Endometrial microvascular endothelial cells (primary cell): ENCODE data around the gene MAGEB17. TPM values are rescaled to one million over a fixed set of nuclear protein-coding genes. Genes with fewer than 3 reads are reported as not detected.
"Not testable (repeated sequence)": the region's sequence is repeated elsewhere in the genome, so short reads cannot be mapped to it uniquely, and the experiment has no call there.

Experiments used
- in situ Hi-C: cut with HindIII; loops from 2 replicates; pipeline ENCODE4 v1.10.0; 2017; ENCODE audit warnings: low sequenced_read_pairs, low pct_unique_long_range_greater_than_20kb; ENCODE audit errors: inconsistent ontology term
- total RNA-seq: library from RNA; depleted of rRNA; stranded (reverse); fragments of >200 nt; gene quantifications from one replicate; pipeline ENCODE4 v1.2.3, GENCODE V29; 2015; ENCODE audit errors: inconsistent ontology term

Gene MAGEB17
- total RNA-seq, 1 donor from 2014 or later: not detected

DNA sequence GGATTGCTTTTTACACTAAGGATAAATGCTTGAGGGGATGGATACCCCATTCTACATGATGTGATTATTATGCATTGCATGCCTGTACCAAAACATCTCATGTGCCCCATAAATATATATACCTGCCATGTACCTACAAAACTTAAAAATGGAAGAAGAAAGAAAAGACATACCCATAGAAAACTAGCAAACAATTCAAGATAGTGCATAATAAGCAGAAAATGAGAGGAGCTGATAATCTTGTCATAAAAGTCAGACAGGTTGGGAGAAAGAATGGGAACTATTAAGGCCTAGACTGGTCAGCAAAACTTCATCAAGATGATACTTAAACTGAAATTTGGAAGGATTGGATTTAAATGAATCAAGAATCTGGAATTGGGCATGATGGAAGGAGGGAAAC is 21.6 kb upstream of the MAGEB17 start:
- in situ Hi-C loops: no loop called here

DNA sequence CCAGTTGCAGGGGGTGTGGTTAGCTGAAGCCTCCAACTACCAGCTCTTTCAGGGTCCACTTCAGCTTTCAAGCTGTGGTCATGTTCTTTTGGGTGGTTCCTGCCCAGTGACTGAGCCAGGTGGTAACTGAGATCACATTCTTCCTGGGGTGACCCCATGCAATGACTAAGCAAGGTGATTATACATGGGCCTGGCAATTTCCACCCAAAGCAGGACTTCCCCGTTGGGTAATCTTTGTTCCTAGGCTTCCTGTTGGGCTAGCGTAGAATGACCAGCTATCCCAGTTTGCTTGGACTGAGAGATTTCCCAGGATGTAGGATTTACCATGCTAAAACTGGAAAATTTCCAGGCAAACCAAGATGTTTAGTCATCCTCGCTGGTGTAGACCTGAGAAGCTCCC is 18.4 kb upstream of the MAGEB17 start:
- in situ Hi-C loops: no loop called here

DNA sequence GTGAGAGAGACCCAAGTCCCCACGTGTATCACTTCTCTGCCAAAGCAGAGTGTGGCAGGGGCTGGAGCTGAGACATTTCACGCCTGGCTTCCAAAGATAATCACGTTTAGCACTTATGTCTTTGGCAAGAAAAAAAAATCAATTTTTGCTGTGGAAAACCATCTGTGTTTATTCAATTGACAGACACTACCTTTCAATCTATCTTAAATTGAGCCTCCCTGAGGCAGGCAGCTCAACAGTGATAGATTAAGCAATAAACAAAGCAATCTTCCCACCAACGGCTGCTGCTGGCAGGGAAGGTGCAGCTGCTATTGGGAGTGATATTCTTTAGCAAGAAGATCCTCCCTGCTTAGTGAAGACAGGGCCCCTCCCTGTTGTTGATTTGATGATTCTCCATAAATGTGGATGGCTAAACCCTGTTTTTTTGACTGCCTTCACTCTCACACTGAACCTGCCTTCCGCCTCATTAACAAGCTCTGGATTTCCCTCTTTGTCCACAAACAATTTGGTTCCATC is 11.6 kb upstream of the MAGEB17 start:
- in situ Hi-C loops: no loop called here

DNA sequence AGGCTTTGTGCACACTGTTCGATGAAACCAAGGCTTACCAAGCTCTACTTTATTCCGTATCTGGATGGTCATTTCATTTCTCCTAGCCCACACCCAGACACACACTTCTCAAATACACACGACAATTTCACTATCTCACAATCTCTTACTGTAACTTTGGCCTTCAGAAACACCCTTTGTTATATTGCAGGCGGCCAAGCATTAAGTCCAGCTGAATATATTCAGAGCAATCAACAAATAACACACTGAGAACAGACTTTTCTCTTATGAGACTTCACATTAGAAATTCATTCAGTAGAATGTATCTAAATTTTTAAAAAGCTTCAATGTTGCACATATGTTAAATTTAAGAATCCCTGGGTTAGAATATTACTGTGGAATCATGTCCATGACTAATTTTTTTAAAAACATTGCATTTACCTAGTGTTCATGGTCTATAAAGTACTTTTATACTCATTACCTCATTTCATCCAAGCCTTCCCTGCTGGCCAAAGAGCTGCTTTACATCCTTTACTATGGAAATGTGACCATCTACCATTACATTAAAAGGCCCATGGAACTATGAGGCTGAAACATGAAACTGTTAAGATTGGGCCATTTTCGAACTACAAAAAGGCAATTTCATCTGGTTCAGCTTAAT is 10.5 kb upstream of the MAGEB17 start:
- in situ Hi-C loops: no loop called here

DNA sequence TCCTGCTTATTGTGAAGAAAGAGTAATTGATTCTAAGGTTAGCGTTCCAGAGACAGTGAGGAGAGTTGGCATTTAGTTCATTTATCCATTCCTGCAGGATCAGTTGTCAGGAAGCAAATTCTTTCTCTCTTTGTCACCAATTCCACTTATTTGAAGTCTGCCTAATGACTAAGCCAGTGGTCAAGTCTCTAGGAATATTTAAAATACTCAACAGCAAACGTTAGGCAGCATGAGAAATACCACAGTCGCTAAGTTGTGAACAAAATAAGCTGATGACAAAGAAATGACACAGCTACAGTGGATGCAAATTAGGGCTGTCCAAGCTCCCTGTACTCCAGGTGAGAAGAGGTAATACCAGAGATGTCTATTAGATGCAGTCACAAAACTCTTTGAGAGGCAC is 6.6 kb upstream of the MAGEB17 start:
- in situ Hi-C loops: no loop called here

DNA sequence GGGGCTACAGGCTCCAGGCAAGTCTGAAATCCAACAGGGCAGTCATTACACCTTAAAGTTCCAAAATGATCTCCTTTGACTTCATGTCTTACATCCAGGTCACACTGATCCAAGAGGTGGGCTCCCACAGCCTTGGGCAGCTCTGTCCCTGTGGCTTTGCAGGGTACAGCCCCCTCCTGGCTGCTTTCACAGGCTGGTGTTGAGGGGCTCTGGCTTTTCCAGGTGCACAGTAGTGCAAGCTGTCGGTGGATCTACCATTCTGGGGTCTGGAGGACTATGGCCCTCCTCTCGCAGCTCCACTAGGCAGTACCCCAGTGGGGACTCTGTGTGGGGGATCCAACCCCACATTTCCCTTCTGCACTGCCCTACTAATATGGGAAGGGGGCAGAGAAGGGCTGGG is 6.1 kb upstream of the MAGEB17 start:
- in situ Hi-C loops: not testable (repeated sequence)

DNA sequence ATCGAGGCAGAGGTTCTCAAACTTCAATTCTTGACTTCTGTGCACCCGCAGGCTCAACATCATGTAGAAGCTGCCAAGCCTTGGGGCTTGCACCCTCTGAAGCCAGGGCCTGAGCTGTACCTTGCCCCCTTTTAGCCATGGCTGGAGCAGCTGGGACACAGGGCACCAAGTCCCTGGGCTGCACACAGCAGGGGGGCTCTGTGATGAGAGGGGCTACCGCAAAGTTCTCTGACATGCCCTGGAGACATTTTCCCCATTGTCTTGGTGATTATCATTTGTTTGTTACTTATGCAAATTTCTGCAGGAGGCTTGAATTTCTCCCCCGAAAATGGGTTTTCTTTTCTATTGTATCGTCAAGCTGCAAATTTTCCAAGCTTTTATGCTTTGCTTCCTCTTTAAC is 4.9 kb upstream of the MAGEB17 start:
- in situ Hi-C loops: no loop called here

DNA sequence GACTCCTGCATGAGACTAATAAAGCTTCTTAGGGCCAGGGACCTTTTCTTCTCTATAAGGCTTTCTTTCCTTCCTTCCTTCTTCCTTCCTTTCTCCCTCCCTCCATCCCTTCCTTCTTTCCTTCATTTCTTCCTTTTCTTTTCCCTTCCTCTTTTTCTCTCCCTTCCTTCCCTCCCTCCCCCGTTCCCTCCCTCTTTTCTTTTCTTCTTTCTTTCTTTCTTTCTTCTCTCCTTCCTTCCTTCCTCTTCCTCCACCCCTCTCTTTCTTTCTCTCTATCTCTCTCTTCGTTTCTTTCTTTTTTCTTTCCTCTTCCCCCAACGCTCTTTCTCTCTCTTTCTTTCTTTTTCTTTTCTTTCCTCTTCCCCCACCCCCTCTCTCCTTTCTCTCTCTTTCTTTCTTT is 2.5 kb upstream of the MAGEB17 start:
- in situ Hi-C loops: no loop called here

DNA sequence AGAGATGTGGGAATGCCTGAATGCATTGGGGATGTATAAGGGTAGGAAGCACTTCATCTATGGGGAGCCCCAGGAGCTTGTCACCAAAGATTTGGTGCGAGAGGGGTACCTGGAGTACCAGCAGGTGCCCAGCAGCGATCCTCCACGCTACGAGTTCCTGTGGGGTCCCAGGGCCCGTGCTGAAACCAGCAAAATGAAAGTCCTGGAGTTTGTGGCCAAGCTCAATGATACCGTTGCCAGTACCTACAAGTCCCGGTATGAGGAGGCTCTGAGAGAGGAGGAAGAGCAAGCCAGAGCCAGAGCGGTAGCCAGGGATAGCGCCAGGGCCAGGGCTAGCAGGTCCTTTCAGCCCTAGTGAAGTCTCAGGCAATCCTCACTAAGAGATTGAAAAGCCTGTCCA is 3.8 kb downstream of the MAGEB17 start:
- in situ Hi-C loops: no loop called here

DNA sequence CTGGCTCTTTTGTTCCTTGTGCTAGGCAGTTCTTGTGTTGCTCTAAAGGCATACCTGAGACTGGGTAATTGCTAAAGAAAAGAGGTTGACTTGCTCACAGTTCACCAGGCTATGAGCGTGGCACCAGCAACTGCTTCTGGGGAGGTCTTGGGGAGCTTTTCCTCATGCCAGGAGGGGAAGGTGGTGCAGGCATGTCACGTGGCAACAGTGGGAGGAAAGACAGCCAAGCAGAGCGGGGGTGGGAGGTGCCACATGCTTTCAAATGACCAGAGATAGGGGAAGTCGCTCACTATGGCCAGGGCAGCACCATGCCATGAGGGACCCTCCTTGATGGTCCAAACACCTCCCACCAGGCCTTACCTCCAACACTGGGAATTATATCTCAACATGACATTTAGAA is 4.7 kb downstream of the MAGEB17 start:
- in situ Hi-C loops: no loop called here

DNA sequence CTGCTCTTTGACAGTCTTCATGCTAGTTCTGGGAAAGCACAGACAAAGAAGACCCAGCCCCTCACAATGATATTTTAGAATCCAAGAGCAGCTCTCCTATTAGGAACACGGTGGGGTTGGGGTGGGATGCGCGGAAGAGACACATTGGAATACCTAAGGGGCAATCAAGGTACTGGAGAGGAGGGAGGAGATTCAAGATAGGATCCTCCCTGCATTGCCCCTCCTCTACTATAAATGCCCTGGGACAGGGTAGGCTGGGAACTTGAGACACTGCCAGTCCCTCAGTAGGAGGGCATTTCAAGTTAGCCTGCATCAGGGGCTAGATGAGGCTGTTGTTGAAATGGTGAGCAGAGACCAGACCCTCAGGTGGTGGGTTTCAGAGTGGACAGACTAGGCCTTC is 5.1 kb downstream of the MAGEB17 start:
- in situ Hi-C loops: no loop called here

DNA sequence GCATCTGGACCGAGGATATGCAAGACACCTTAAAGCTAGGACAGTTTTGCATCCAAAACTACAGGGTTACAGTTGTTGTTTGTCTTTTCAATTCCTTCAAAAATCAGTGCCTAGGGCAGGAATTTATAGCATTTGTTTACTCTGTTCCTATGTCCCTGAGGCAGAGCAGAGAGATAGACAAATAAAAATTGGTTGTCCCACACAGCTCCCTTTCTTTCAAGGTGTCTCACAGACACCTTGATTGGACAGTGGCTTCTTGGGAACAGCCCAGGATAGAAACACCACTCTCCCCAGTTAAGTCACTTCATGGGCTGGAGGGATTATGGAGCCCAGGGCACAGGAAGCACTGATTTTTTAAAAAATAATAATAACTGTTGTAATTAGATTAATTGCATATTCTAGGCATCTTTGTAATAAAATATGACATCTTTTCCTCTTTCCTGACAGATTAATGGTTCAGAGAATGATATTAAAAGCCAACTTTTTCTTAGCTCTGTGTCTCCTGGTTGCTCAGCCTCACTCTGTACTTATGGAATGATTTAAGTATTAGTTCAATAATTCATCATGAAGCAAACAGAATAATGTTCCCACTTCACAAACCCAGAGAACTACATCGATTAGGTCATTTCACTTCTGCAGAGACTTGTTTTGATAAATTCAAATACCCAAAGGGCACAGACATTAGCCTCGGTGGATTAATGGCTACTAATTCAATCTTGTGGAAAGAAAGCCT is 8.2 kb downstream of the MAGEB17 start:
- in situ Hi-C loops: no loop called here

DNA sequence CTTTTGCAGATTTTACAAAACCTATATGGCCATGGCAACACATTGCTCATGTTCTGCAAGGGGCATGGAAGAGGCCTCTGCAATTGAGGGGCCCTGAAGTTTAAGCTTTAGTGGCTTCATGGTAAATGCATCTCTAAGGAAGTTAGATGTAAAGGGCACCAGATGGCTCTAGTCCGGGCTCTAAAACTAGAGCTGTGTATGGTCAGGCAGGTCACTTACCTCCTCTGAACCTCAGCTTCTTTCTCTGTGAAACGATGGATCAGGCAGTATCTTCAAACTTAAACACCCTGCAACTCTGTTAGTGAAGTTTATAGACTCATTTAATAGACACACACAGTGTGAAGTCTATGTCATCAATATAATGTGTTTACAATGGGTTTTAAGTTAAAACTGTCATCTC is 10.0 kb downstream of the MAGEB17 start:
- in situ Hi-C loops: no loop called here

DNA sequence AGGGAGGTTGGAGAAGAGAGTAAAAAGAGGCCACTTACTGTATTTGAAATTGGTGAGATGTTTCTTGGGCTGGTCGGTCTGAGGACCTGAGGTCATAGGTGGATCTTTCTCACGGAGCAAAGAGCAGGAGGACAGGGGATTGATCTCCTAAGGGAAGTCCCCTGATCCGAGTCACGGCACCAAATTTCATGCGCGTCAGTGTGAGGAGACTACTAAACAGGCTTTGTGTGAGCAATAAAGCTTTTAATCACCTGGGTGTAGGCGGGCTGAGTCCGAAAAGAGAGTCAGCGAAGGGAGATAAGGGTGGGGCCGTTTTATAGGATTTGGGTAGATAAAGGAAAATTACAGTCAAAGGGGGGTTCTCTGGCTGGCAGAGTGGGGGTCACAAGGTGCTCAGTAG is 16.6 kb downstream of the MAGEB17 start:
- in situ Hi-C loops: not testable (repeated sequence)

DNA sequence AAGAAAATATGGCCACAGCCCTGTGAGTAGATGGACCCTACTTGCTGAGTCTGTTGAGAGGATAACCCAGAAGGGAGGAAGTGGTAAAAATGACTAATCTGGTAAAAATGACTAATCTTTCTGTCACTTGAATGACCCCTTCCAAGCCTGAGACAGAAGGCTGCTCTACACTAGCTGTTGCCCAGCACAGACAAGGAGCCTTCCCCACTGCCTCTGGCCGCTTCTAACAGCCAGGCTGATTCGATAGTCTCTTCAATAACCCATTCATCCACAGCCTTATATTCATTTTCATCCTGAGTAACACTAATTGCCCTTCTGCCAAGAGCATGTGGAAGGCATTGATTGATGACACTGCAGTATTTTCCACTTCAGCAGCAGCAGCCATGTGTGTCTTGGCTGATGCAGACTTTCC is 18.4 kb downstream of the MAGEB17 start:
- in situ Hi-C loops: no loop called here

DNA sequence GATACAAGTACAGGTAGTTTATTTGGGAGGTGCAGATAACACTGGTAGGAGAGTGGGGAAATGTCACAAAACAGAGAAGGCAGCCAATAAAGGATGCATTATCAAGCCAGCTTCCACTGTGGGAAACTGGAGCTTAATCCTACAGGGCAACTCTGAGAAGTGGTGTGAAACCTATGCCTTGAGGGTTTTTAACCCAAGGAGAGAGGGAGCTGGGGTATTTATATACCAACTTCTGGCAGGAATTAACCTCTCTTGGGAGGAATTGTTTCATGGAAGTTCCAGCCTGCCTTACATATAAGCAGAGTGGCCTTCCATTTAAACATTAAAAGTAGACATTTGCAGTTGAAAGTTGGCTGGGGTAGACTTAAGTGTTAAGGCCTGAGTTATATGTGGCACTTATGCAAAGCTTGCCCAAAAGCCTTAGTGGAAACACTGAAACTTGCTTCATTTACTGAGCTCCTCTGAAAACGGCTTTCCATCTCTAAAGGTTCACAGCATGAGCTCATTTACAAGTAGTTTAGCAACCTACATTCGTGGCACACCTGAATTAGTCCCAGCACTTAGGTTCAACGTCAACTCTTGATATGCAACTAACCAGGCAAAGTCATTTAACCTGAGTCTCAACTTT is 19.2 kb downstream of the MAGEB17 start:
- in situ Hi-C loops: no loop called here

DNA sequence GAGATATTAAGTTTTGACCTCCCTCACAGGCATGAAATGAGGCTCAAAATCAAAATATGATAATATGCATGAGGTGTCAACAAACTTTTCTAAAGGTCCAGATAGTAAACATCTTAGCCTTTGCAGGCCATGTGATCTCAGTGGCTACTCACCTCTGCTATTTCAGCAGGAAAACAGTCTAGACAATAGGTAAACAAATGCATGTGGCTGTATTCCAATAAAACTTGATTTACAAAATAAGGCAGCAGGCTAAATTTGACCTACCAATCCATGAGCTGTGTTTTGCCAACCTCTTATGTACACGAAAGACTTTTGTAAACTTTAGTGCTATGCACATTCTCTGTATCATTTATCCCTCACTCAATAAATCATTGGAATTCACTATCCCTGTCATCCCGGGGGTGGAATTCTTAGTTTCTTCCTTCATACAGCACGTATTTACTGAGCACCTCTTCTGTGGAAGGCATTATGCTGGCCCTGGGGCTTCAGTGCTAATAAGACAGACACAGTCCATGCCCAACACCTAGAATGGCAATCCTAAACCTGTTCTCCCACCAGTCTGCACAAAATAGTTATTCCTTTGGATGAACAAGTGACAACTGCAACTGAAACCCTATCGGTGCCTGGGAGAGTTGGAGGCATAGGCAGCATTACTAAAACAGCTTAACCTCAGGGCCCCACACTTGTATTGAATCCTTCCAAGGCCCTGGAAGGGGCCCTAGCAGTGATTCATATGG is 19.9 kb downstream of the MAGEB17 start:
- in situ Hi-C loops: no loop called here

DNA sequence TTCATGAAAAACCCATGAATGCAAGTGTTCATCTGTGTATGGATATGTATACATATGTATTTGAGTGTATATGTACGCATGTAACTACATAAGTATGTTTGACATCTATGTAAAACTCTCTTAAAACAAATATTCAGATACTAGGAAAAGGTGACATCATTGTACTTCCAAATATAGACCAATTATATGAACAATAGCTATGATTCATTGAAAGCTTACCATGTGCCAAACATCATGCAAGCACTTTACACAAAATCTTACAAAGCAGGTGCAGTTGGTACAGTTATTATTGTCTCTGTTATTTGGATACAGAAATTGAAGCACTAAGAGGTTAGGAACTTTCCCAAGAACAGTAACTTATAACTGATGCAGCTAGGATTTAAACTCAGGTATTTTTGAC is 21.4 kb downstream of the MAGEB17 start:
- in situ Hi-C loops: no loop called here

DNA sequence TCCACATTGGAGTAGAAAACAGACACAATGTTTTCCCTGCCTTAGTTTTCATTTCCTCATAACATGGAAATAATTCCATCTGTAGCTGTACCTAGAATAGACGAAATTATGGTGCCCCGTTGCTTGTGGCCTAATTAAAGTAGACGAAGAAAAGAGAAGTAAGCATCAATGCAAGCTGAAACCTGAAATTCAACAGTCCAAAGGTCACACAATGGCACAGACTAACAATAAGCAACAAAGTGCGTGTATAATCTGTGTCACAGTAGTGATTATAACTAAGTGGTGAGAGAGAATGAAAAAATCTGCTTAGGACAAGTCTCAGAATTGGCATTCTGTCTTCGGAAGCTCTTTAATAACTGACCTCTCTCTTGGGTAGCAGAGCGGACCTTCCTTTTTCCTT is 24.3 kb downstream of the MAGEB17 start:
- in situ Hi-C loops: no loop called here

DNA sequence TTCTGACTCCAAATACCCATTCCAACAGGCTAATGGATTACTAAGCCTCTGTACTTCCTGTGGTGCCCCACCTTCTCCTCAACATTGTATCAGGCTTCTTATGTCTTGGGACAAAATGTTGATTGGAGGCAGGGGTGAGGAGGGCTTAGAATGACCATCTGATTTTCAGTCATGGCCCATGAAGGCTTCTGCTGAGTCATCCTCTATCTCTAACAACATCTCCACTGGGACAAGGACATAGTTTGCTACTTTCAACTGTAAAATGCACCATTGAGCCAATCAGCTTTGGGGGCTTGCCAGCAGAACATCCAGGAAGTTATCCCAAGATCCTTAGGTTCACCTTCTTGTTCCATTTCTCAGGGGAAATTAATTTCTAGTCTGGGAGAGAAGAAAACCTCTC is 29.5 kb downstream of the MAGEB17 start:
- in situ Hi-C loops: no loop called here
